Fibroblast of lung (primary cell): ENCODE measurements around the gene B9D1. TPM values are rescaled to one million over a fixed set of nuclear protein-coding genes. Genes with fewer than 3 reads are reported as not detected.

Experiments
- DNase-seq, 2 donors: peaks; one replicate each; pipeline versions ENCODE4 v3.0.0 to v3.0.0-alpha.2; 2010; ENCODE audit warnings: low read depth in 2 of 2
- H2AFZ ChIP-seq: 2 replicates; pipeline ENCODE4 v1.5.1; 2012; ENCODE audit warnings: low read length, control low read depth, inconsistent platforms
- H3K27ac ChIP-seq: 2 replicates; pipeline ENCODE4 v1.5.1; 2011; ENCODE audit warnings: low read length, control low read depth; ENCODE audit not compliant: insufficient read depth
- H3K27me3 ChIP-seq: 2 replicates; pipeline ENCODE4 v1.5.1; 2011; ENCODE audit warnings: mild to moderate bottlenecking, low read length; ENCODE audit not compliant: control insufficient read depth, insufficient read depth
- H3K36me3 ChIP-seq: 2 replicates; pipeline ENCODE4 v1.5.1; 2011; ENCODE audit warnings: low read length; ENCODE audit not compliant: control insufficient read depth, insufficient read depth
- H3K4me1 ChIP-seq: 2 replicates; pipeline ENCODE4 v1.5.1; 2011; ENCODE audit warnings: low read length; ENCODE audit not compliant: control insufficient read depth, insufficient read depth; ENCODE audit errors: extremely low read depth
- H3K4me2 ChIP-seq: 2 replicates; pipeline ENCODE4 v1.5.1; 2011; ENCODE audit warnings: low read length, control low read depth; ENCODE audit not compliant: insufficient read depth; ENCODE audit errors: extremely low read depth
- H3K4me3 ChIP-seq, 4 experiments: fragments of 200-600 bp in 1 of 4; sonication (generic) in 1 of 4; replicated peaks in 1 of 4; 2 replicates each; pipeline ENCODE4 v1.5.1; 2011 to 2016; ENCODE audit warnings: low read length in 4 of 4, low read depth in 3 of 4, mild to moderate bottlenecking in 3 of 4, control low read depth in 2 of 4, inconsistent platforms in 1 of 4, mixed read lengths in 1 of 4; ENCODE audit not compliant: insufficient read depth in 1 of 4; ENCODE audit errors: control extremely low read depth in 1 of 4
- H3K79me2 ChIP-seq: 2 replicates; pipeline ENCODE4 v1.5.1; 2012; ENCODE audit warnings: mild to moderate bottlenecking, low read length, inconsistent platforms; ENCODE audit not compliant: control insufficient read depth, insufficient read depth
- H3K9ac ChIP-seq: 2 replicates; pipeline ENCODE4 v1.5.1; 2011; ENCODE audit warnings: mild to moderate bottlenecking, low read length, control low read depth; ENCODE audit not compliant: insufficient read depth
- H3K9me3 ChIP-seq: 2 replicates; pipeline ENCODE4 v1.5.1; 2012; ENCODE audit warnings: low read depth, low read length; ENCODE audit not compliant: control insufficient read depth, insufficient read depth
- H4K20me1 ChIP-seq: 2 replicates; pipeline ENCODE4 v1.5.1; 2011; ENCODE audit warnings: low read length; ENCODE audit not compliant: control insufficient read depth, insufficient read depth; ENCODE audit errors: extremely low read depth
- EZH2 ChIP-seq: IDR thresholded peaks from 2 replicates; pipeline ENCODE4 v1.5.1; 2012; ENCODE audit warnings: low read length, control low read depth, mild to moderate bottlenecking; ENCODE audit errors: missing control alignments
- polyA plus RNA-seq, 2 donors: library from polyadenylated mRNA; depleted of rRNA in 1 of 2; stranded (reverse) in 1 of 2; unstranded in 1 of 2; fragments of >200 nt; gene quantifications; 2 replicates each; pipeline ENCODE4 v1.2.1, GENCODE V29; 2011 to 2012; ENCODE audit warnings: missing spikeins in 1 of 2
- total RNA-seq: library from RNA; depleted of rRNA; stranded (reverse); fragments of >200 nt; gene quantifications from 2 replicates; pipeline ENCODE4 v1.2.1, GENCODE V29; 2014
- TF ChIP-seq, protein P1 (sequence below), 2 donors: IDR thresholded peaks in 1 of 2; conservative IDR thresholded peaks in 1 of 2; 1 replicate in 1 of 2; 2 replicates in 1 of 2; pipeline ENCODE4 v1.5.1; 2011 to 2012; ENCODE audit warnings: low read length in 2 of 2, control low read depth in 1 of 2, inconsistent platforms in 1 of 2, low read depth in 1 of 2, mild to moderate bottlenecking in 1 of 2

B9D1 gene
- total and polyA plus RNA-seq, 2 donors (not counting 1 experiment from before 2014, with no cell fraction given), result 35.7 to 38.5 TPM

DNA sequence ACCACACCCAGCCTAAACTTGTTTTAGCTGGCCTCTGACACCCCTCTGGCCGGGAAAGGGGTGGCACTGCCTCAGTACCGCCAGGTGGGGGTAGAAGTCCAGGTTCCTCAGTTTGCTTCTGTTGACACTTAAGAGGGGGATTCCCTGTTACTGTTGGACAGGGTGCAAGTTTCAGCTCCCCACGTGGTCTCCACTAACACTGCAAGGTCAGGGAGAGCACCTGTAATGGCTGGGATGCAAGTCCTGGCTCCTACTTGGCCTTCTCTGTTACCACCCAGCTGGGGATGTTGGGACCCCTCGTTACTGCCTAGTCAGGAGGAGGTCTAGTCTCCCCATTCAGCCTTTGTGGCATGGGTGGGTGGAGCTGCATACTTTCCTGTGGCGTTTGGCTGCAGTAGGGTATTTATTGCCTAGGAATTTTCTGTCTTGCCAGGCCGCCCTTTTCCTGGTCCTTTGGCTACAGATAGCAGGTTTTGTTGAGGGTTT, 35.1 kb upstream of the B9D1 start:
- Histone ChIP-seq H3K4me1 (peaks cover 6% of the 10 kb centered on the region), H3K79me2 (no peaks in the 10 kb centered on the region), H3K36me3 (no peaks in the 10 kb centered on the region), H4K20me1 (no peaks in the 10 kb centered on the region), H2AFZ (no peak overlapping the region), H3K4me3 (no peak overlapping the region), H3K27me3 (no peaks in the 10 kb centered on the region), H3K27ac (no peak overlapping the region), H3K9ac (no peak overlapping the region), H3K9me3 (no peaks in the 10 kb centered on the region), H3K4me2 (no peak overlapping the region)
- DNase-seq, result no peak
- TF ChIP-seq, protein P1, sequence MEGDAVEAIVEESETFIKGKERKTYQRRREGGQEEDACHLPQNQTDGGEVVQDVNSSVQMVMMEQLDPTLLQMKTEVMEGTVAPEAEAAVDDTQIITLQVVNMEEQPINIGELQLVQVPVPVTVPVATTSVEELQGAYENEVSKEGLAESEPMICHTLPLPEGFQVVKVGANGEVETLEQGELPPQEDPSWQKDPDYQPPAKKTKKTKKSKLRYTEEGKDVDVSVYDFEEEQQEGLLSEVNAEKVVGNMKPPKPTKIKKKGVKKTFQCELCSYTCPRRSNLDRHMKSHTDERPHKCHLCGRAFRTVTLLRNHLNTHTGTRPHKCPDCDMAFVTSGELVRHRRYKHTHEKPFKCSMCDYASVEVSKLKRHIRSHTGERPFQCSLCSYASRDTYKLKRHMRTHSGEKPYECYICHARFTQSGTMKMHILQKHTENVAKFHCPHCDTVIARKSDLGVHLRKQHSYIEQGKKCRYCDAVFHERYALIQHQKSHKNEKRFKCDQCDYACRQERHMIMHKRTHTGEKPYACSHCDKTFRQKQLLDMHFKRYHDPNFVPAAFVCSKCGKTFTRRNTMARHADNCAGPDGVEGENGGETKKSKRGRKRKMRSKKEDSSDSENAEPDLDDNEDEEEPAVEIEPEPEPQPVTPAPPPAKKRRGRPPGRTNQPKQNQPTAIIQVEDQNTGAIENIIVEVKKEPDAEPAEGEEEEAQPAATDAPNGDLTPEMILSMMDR (conservative IDR thresholded peaks at IDR 0.05 in 1 of 2, IDR thresholded peaks at IDR 0.05 in 1 of 2; ENCODE audit: low read depth in 1 of 2, low read length in 2 of 2), result no peak
- TF ChIP-seq EZH2, result no peak

DNA sequence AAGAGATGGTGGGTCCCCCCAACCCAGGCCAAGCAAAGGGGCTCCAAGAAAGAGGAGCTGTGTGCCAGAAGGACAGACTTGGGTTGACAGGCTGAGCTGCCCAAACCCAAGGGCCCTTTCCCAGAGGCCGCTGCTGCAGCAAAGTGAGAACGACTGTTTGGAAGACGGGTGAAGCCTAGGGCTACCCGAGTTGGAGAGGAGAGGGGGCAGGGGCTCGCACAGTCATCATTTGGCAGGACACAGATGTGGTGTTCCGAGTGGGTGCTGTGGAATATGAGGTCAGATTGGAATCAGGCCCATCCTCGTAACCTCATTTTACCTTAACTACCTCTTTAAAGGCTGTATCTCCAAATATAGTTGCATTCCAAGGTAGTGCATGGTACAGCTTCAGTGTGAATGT, 29.8 kb upstream of the B9D1 start:
- Histone ChIP-seq H2AFZ (no peak overlapping the region), H3K9me3 (no peaks in the 10 kb centered on the region), H3K9ac (no peak overlapping the region), H3K36me3 (no peaks in the 10 kb centered on the region), H3K4me2 (no peak overlapping the region), H3K4me3 (no peak overlapping the region), H3K27ac (no peak overlapping the region), H4K20me1 (no peaks in the 10 kb centered on the region), H3K79me2 (no peaks in the 10 kb centered on the region), H3K27me3 (no peaks in the 10 kb centered on the region), H3K4me1 (peaks cover 14% of the 10 kb centered on the region)
- no peak for TF ChIP-seq EZH2
- TF ChIP-seq, protein P1 (conservative IDR thresholded peaks at IDR 0.05 in 1 of 2, IDR thresholded peaks at IDR 0.05 in 1 of 2; ENCODE audit: low read depth in 1 of 2, low read length in 2 of 2), result no peak
- DNase-seq, result peak in 1 of 2 donors; percentile 31

DNA sequence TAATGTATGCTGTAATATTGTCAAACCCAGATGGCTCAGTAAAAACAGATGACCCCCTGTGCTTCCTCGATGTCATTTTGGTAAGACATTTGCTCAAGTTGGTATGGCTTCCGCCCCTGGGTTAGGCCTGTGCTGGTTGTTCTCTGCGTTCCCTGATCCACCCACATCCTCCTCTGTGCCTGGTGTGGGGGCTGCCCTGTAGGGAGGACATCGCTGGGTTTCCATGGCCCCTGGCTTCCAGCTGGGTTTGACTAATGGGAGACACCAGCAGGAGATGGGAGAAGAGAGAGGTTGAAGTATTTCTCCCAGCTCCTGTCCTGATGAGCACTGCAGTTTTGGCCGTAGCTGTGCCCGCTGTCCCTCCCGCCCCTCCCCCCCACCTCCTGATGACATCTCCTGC, 28.9 kb upstream of the B9D1 start:
- no peak overlapping the region for H3K9ac ChIP-seq
- H3K79me2 ChIP-seq, result no peaks in the 10 kb centered on the region
- no peaks in the 10 kb centered on the region for H3K36me3 ChIP-seq
- no peak for DNase-seq
- H3K4me1 ChIP-seq, result peaks cover 21% of the 10 kb centered on the region
- no peaks in the 10 kb centered on the region for H3K27me3 ChIP-seq
- H3K9me3 ChIP-seq, result no peaks in the 10 kb centered on the region
- H3K27ac ChIP-seq, result no peak overlapping the region
- no peak overlapping the region for H3K4me3 ChIP-seq
- H3K4me2 ChIP-seq, result no peak overlapping the region
- TF ChIP-seq EZH2, result no peak
- TF ChIP-seq, protein P1 (conservative IDR thresholded peaks at IDR 0.05 in 1 of 2, IDR thresholded peaks at IDR 0.05 in 1 of 2; ENCODE audit: low read depth in 1 of 2, low read length in 2 of 2), result no peak
- H2AFZ ChIP-seq, result no peak overlapping the region
- H4K20me1 ChIP-seq, result no peaks in the 10 kb centered on the region
